ENCODE data around the gene C2orf74. TPM values are rescaled to one million over a fixed set of nuclear protein-coding genes. Genes with fewer than 3 reads are reported as not detected.

The C2orf74 gene
- total and polyA plus RNA-seq, 9 of the 15 experiments (the other 6 are each of a cell fraction or from before 2014, with no cell fraction given), result not detected

GRCh38 chr2:61176755-61177726, 15.1 kb downstream of the C2orf74 start (continued):
- TF ChIP-seq, protein P1, sequence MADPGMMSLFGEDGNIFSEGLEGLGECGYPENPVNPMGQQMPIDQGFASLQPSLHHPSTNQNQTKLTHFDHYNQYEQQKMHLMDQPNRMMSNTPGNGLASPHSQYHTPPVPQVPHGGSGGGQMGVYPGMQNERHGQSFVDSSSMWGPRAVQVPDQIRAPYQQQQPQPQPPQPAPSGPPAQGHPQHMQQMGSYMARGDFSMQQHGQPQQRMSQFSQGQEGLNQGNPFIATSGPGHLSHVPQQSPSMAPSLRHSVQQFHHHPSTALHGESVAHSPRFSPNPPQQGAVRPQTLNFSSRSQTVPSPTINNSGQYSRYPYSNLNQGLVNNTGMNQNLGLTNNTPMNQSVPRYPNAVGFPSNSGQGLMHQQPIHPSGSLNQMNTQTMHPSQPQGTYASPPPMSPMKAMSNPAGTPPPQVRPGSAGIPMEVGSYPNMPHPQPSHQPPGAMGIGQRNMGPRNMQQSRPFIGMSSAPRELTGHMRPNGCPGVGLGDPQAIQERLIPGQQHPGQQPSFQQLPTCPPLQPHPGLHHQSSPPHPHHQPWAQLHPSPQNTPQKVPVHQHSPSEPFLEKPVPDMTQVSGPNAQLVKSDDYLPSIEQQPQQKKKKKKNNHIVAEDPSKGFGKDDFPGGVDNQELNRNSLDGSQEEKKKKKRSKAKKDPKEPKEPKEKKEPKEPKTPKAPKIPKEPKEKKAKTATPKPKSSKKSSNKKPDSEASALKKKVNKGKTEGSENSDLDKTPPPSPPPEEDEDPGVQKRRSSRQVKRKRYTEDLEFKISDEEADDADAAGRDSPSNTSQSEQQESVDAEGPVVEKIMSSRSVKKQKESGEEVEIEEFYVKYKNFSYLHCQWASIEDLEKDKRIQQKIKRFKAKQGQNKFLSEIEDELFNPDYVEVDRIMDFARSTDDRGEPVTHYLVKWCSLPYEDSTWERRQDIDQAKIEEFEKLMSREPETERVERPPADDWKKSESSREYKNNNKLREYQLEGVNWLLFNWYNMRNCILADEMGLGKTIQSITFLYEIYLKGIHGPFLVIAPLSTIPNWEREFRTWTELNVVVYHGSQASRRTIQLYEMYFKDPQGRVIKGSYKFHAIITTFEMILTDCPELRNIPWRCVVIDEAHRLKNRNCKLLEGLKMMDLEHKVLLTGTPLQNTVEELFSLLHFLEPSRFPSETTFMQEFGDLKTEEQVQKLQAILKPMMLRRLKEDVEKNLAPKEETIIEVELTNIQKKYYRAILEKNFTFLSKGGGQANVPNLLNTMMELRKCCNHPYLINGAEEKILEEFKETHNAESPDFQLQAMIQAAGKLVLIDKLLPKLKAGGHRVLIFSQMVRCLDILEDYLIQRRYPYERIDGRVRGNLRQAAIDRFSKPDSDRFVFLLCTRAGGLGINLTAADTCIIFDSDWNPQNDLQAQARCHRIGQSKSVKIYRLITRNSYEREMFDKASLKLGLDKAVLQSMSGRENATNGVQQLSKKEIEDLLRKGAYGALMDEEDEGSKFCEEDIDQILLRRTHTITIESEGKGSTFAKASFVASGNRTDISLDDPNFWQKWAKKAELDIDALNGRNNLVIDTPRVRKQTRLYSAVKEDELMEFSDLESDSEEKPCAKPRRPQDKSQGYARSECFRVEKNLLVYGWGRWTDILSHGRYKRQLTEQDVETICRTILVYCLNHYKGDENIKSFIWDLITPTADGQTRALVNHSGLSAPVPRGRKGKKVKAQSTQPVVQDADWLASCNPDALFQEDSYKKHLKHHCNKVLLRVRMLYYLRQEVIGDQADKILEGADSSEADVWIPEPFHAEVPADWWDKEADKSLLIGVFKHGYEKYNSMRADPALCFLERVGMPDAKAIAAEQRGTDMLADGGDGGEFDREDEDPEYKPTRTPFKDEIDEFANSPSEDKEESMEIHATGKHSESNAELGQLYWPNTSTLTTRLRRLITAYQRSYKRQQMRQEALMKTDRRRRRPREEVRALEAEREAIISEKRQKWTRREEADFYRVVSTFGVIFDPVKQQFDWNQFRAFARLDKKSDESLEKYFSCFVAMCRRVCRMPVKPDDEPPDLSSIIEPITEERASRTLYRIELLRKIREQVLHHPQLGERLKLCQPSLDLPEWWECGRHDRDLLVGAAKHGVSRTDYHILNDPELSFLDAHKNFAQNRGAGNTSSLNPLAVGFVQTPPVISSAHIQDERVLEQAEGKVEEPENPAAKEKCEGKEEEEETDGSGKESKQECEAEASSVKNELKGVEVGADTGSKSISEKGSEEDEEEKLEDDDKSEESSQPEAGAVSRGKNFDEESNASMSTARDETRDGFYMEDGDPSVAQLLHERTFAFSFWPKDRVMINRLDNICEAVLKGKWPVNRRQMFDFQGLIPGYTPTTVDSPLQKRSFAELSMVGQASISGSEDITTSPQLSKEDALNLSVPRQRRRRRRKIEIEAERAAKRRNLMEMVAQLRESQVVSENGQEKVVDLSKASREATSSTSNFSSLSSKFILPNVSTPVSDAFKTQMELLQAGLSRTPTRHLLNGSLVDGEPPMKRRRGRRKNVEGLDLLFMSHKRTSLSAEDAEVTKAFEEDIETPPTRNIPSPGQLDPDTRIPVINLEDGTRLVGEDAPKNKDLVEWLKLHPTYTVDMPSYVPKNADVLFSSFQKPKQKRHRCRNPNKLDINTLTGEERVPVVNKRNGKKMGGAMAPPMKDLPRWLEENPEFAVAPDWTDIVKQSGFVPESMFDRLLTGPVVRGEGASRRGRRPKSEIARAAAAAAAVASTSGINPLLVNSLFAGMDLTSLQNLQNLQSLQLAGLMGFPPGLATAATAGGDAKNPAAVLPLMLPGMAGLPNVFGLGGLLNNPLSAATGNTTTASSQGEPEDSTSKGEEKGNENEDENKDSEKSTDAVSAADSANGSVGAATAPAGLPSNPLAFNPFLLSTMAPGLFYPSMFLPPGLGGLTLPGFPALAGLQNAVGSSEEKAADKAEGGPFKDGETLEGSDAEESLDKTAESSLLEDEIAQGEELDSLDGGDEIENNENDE (IDR thresholded peaks at IDR 0.05; ENCODE audit: low read depth, low read length), result no peak
- TF ChIP-seq PYGO2 (tag; IDR thresholded peaks at IDR 0.05), result no peak
- no peak for TF ChIP-seq KAT2B (IDR thresholded peaks at IDR 0.05; ENCODE audit: low read depth, low read length)
- TF ChIP-seq ZNF668 (CRISPR knock-in tag; IDR thresholded peaks at IDR 0.05), result no peak
- no peak for TF ChIP-seq HDAC6 (IDR thresholded peaks at IDR 0.05; ENCODE audit: low read depth, low read length)
- TF ChIP-seq POLR2H (tag; IDR thresholded peaks at IDR 0.05; ENCODE audit: low read depth), result peak; percentile 86
- TF ChIP-seq ARID2 (IDR thresholded peaks at IDR 0.05), result no peak
- no peak for TF ChIP-seq ZBTB8A (IDR thresholded peaks at IDR 0.05; ENCODE audit: partially characterized antibody)
- TF ChIP-seq TAF1 (IDR thresholded peaks at IDR 0.05; ENCODE audit: control insufficient read depth, extremely low read depth, insufficient read depth, low read length, severe bottlenecking), result peak; percentile 38
- peak; percentile 45; the same call in 1 of the 2 replicates for TF ChIP-seq BRD4 (IDR thresholded peaks at IDR 0.05)
- TF ChIP-seq E2F5 (CRISPR knock-in tag; IDR thresholded peaks at IDR 0.05), result peak; percentile 71; the same call in 1 of the 2 replicates
- peak; percentile 83; the same call in 1 of the 2 replicates for TF ChIP-seq KLF6 (CRISPR knock-in tag; IDR thresholded peaks at IDR 0.05; ENCODE audit: borderline replicate concordance)
- no peak for TF ChIP-seq ZNF780A (CRISPR knock-in tag; IDR thresholded peaks at IDR 0.05)
- TF ChIP-seq LEF1 (IDR thresholded peaks at IDR 0.05), result 0 out of 2 replicates have a peak, but pooled peaks have one; percentile 42
- TF ChIP-seq NR3C1 (CRISPR knock-in tag; IDR thresholded peaks at IDR 0.05), result peak; percentile 32; the same call in 1 of the 2 replicates
